ENCODE measurements around the gene KLHL36. TPM values are rescaled to one million over a fixed set of nuclear protein-coding genes. Genes with fewer than 3 reads are reported as not detected.

Gene KLHL36
- polyA plus RNA-seq, 1 of the 3 experiments (the other 2 are of a cell fraction), result 39.8 TPM

DNA sequence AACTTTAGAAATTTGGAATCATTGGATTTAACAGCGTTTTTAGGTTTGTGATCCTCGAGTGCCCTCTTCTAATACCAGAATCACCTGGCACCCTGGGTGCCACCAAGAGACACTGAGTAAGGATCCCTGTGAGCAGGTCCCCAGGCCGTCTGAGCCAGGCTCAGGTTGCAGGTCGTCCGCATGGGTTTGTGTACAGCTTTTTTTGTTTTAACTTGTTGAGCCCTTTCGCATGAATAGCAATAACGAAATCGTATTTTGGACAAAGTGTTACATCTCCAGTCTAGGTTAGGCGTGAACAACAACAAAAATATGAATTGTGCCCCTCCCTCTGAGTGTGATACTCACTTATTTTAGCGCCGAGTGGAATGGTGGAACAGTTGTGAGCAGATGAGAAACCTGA, 62.4 kb downstream of the KLHL36 start:
- no peak overlapping the region for H3K4me3 ChIP-seq (ENCODE audit: low read depth in 2 of 2, low read length in 1 of 2)

More for the DNA sequence above, 62.4 kb downstream of the KLHL36 start:
- Histone ChIP-seq H3K9ac (no peak overlapping the region), H3K27ac (ENCODE audit: low read depth in 2 of 2, low read length in 1 of 2) (no peak overlapping the region), H3K9me2 (no peaks in the 10 kb centered on the region), H3K9me3 (no peaks in the 10 kb centered on the region), H4K20me1 (ENCODE audit: insufficient read depth) (peaks cover 96% of the 10 kb centered on the region), H3K36me3 (replicated peaks in 1 of 2; ENCODE audit: control insufficient read depth in 1 of 2, insufficient read depth in 2 of 2, low read length in 1 of 2) (peaks cover 0 to under 1% of the 10 kb centered on the region in 2 experiments), H3F3A (replicated peaks; ENCODE audit: insufficient read depth) (peaks cover 4% of the 10 kb centered on the region), H3K4me2 (no peak overlapping the region), H3K27me3 (ENCODE audit: insufficient read depth) (no peaks in the 10 kb centered on the region), H2AFZ (ENCODE audit: low read depth) (no peak overlapping the region), H3K4me1 (ENCODE audit: control insufficient read depth in 1 of 2, insufficient read depth in 2 of 2, low read depth in 1 of 2, low read length in 1 of 2) (peaks cover 0 to under 1% of the 10 kb centered on the region in 2 experiments; a peak in 1 of 4 replicates), H3K79me2 (ENCODE audit: insufficient read depth) (peaks cover 99% of the 10 kb centered on the region)
- no peak for TF ChIP-seq POLR2AphosphoS5 (IDR thresholded peaks at IDR 0.05; ENCODE audit: low read depth, low read length)
- TF ChIP-seq NRF1 (IDR thresholded peaks at IDR 0.05; ENCODE audit: low read depth, low read length), result no peak
- TF ChIP-seq CHD2 (IDR thresholded peaks at IDR 0.05; ENCODE audit: low read length, partially characterized antibody), result no peak
- TF ChIP-seq JUND (IDR thresholded peaks at IDR 0.05), result no peak
- TF ChIP-seq MXI1 (IDR thresholded peaks at IDR 0.05; ENCODE audit: low read depth, low read length), result no peak
- no peak for TF ChIP-seq FOXJ3 (CRISPR knock-in tag; IDR thresholded peaks at IDR 0.05)
- TF ChIP-seq GATA2 (CRISPR knock-in tag; IDR thresholded peaks at IDR 0.05), result no peak
- no peak for TF ChIP-seq TCF12 (IDR thresholded peaks at IDR 0.05)
- TF ChIP-seq, protein P1, sequence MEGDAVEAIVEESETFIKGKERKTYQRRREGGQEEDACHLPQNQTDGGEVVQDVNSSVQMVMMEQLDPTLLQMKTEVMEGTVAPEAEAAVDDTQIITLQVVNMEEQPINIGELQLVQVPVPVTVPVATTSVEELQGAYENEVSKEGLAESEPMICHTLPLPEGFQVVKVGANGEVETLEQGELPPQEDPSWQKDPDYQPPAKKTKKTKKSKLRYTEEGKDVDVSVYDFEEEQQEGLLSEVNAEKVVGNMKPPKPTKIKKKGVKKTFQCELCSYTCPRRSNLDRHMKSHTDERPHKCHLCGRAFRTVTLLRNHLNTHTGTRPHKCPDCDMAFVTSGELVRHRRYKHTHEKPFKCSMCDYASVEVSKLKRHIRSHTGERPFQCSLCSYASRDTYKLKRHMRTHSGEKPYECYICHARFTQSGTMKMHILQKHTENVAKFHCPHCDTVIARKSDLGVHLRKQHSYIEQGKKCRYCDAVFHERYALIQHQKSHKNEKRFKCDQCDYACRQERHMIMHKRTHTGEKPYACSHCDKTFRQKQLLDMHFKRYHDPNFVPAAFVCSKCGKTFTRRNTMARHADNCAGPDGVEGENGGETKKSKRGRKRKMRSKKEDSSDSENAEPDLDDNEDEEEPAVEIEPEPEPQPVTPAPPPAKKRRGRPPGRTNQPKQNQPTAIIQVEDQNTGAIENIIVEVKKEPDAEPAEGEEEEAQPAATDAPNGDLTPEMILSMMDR (IDR thresholded peaks at IDR 0.05), result no peak
- no peak for TF ChIP-seq TAF1 (IDR thresholded peaks at IDR 0.05; ENCODE audit: borderline replicate concordance, low read depth, low read length)
- TF ChIP-seq FOSL2 (IDR thresholded peaks at IDR 0.05; ENCODE audit: borderline replicate concordance, low read depth), result no peak
- TF ChIP-seq EZH2phosphoT487 (IDR thresholded peaks at IDR 0.05; ENCODE audit: borderline replicate concordance, low read depth), result no peak
- DNase-seq, result no peak
- CTCF ChIA-PET, result interaction anchor here (0.8 to 3.5 kb wide), 6 partner anchors 10 to 88 kb away, joined by 3 to 14 read pairs (median 6); no protein-coding TSS in a partner anchor
- POLR2A ChIA-PET, result no interaction called here
- WGBS (ENCODE audit: low lambda C conversion rate), result 94% methylated on average over 11 of the region's 11 CpGs

Other genes with a start within 250 kb of the KLHL36 start
- 11.9 and 19.0 TPM in 2 replicates for gene MEAK7, start 143.9 kb upstream of the KLHL36 start, polyA plus RNA-seq (2012; rRNA removed)
- gene COTL1, start 30.4 kb upstream of the KLHL36 start, polyA plus RNA-seq (2012; rRNA removed), result 59.5 and 91.6 TPM in 2 replicates
- 41.6 and 49.2 TPM in 2 replicates for gene USP10, start 51.5 kb downstream of the KLHL36 start, polyA plus RNA-seq (2012; rRNA removed)
- gene CRISPLD2, start 171.5 kb downstream of the KLHL36 start, polyA plus RNA-seq (2012; rRNA removed), result 5.3 and 6.3 TPM in 2 replicates

All from SK-N-SH (cell line).